Naive thymus-derived CD4-positive, alpha-beta T cell (primary cell): ENCODE measurements around the gene SLC11A2. TPM values are rescaled to one million over a fixed set of nuclear protein-coding genes. Genes with fewer than 3 reads are reported as not detected.

Source experiments
- ATAC-seq: fragments of 150-1000 bp; cut with Tn5 transposase; 2 replicates; pipeline ENCODE4 v1.10.0; 2021; ENCODE audit warnings: mild to moderate bottlenecking, moderate library complexity
- CTCF ChIA-PET: fragments of 350-600 bp; sonication (Branson Sonifier 250); formaldehyde crosslinking; loops from one replicate; lab custom pipeline; 2021; ENCODE audit warnings: antibody characterized with exemption; lab: Charles Lee
- POLR2A ChIA-PET: fragments of 350-600 bp; sonication (Branson Sonifier 250); formaldehyde crosslinking; loops from one replicate; lab custom pipeline; 2021; ENCODE audit warnings: antibody characterized with exemption, inconsistent platforms; lab: Charles Lee
- DNase-seq, 9 donors: peaks; one replicate each; pipeline versions ENCODE4 v3.0.0 to v3.0.0-alpha.2; 2020 to 2022; ENCODE audit warnings: mixed read lengths in 1 of 9
- H3K27ac ChIP-seq: one replicate; pipeline ENCODE4 v1.7.0; 2013; ENCODE audit warnings: mild to moderate bottlenecking, low read depth, low read length, moderate library complexity
- H3K27me3 ChIP-seq, 2 donors: one replicate each; pipeline ENCODE4 v1.7.0; 2013; ENCODE audit warnings: low read length in 2 of 2, mild to moderate bottlenecking in 2 of 2, moderate library complexity in 2 of 2; ENCODE audit not compliant: control insufficient read depth in 2 of 2, insufficient read depth in 2 of 2
- H3K36me3 ChIP-seq, 3 experiments: 1 replicate in 2 of 3; 2 replicates in 1 of 3; pipeline ENCODE4 v1.7.0; 2013; ENCODE audit warnings: low read length in 3 of 3, mild to moderate bottlenecking in 3 of 3, moderate library complexity in 1 of 3; ENCODE audit not compliant: insufficient read depth in 3 of 3, control insufficient read depth in 2 of 3
- H3K4me1 ChIP-seq, 2 donors: one replicate each; pipeline ENCODE4 v1.7.0; 2013; ENCODE audit warnings: low read length in 2 of 2, mild to moderate bottlenecking in 2 of 2, moderate library complexity in 1 of 2; ENCODE audit not compliant: control insufficient read depth in 2 of 2, insufficient read depth in 2 of 2
- H3K4me3 ChIP-seq: 2 replicates; pipeline ENCODE4 v1.7.0; 2013; ENCODE audit warnings: mild to moderate bottlenecking, low read length
- H3K9me3 ChIP-seq, 3 experiments: 1 replicate in 2 of 3; 2 replicates in 1 of 3; pipeline ENCODE4 v1.7.0; 2013; ENCODE audit warnings: low read length in 3 of 3; ENCODE audit not compliant: control insufficient read depth in 2 of 3
- H3K27ac Mint-ChIP-seq, 9 donors: one replicate each; pipeline ENCODE4 v1.8.0; 2020 to 2022; ENCODE audit warnings: mixed read lengths in 9 of 9, mild to moderate bottlenecking in 8 of 9, moderate library complexity in 5 of 9, inconsistent platforms in 2 of 9
- H3K27me3 Mint-ChIP-seq, 5 donors: one replicate each; pipeline ENCODE4 v1.8.0; 2021 to 2022; ENCODE audit warnings: mixed read lengths in 5 of 5, mild to moderate bottlenecking in 1 of 5
- H3K36me3 Mint-ChIP-seq, 5 donors: one replicate each; pipeline ENCODE4 v1.8.0; 2020 to 2022; ENCODE audit warnings: mixed read lengths in 5 of 5, mild to moderate bottlenecking in 3 of 5, inconsistent platforms in 1 of 5
- H3K4me1 Mint-ChIP-seq, 7 donors: one replicate each; pipeline ENCODE4 v1.8.0; 2020 to 2022; ENCODE audit warnings: mixed read lengths in 7 of 7, mild to moderate bottlenecking in 3 of 7, inconsistent platforms in 1 of 7
- H3K4me3 Mint-ChIP-seq, 10 donors: one replicate each; pipeline ENCODE4 v1.8.0; 2020 to 2022; ENCODE audit warnings: mild to moderate bottlenecking in 10 of 10, mixed read lengths in 10 of 10, moderate library complexity in 6 of 10, inconsistent platforms in 2 of 10
- H3K9me3 Mint-ChIP-seq, 11 donors: one replicate each; pipeline ENCODE4 v1.8.0; 2020 to 2022; ENCODE audit warnings: mixed read lengths in 11 of 11, mild to moderate bottlenecking in 4 of 11, inconsistent platforms in 1 of 11, moderate library complexity in 1 of 11
- intact Hi-C, 2 donors: fragments of 100-400 bp; cut with micrococcal nuclease; formaldehyde crosslinking; loops; one replicate each; pipeline ENCODE4 v1.15.1; 2023
- polyA plus RNA-seq, 2 donors: library from polyadenylated mRNA; unstranded; fragments of 300-500 nt; fragmentation: Illumina TruSeq; gene quantifications; one replicate each; pipeline ENCODE4 v1.2.3, GENCODE V29; 2021
- total RNA-seq, 6 experiments: library from RNA in 5 of 6; stranded (reverse) in 5 of 6; gene quantifications; 1 replicate in 5 of 6; 2 replicates in 1 of 6; pipeline ENCODE4 v1.2.3 and lab custom pipeline; 2021 to 2026

The SLC11A2 gene
- total and polyA plus RNA-seq, 7 experiments from 2014 or later = 14.0 to 65.4 (median 59.2) TPM

GRCh38 chr12:50979369-50980052, 46.7 kb downstream of the SLC11A2 start:
- CTCF ChIA-PET = no interaction called here
- Mint-ChIP-seq H3K9me3 (no peaks in the 10 kb centered on the region), H3K4me1 (peaks cover 0 to 21% (median 0%) of the 10 kb centered on the region in 7 donors), H3K36me3 (peaks cover 0 to 48% (median 21%) of the 10 kb centered on the region in 5 donors), H3K4me3 (peak overlapping the region in 1 of 10 donors; percentile 49), H3K27me3 (no peaks in the 10 kb centered on the region), H3K27ac (peak overlapping the region in 2 of 9 donors; percentile 7 to 90)
- ATAC-seq (no peak), DNase-seq (peak in 1 of 9 donors; percentile 54)
- Histone ChIP-seq H3K9me3 (no peaks in the 10 kb centered on the region), H3K4me1 (no peaks in the 10 kb centered on the region), H3K27ac (no peak overlapping the region), H3K36me3 (peaks cover 0 to 15% (median 0%) of the 10 kb centered on the region in 3 experiments), H3K4me3 (no peak overlapping the region), H3K27me3 (no peaks in the 10 kb centered on the region)
- POLR2A ChIA-PET = no interaction called here
- intact Hi-C loops = loop anchor here in 1 of 2 donors (10.0 kb wide), 1 partner anchor 475 kb away; the partner anchor contains the start of gene DIP2B

DNA sequence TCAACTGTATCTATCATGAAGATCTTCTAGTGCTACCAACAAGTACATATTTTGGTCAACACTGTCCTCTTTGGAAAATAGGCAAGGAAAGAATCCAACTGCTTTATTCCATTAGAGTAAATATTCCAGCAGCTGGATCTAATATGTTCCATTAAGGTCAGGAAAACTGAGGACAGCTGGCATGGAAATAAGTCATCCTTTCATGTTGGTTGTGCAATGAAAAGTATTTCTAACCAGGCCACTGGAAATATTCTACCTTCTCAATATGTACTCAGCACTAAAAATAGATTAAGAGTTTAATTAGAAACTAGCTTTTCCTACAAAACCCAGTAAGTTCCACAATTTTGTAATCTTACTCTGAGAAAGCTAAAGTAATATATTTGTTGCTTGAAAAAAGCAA, 54.2 kb downstream of the SLC11A2 start:
- H3K4me1 ChIP-seq = no peaks in the 10 kb centered on the region
- Mint-ChIP-seq H3K36me3 (peaks cover 14 to 58% (median 40%) of the 10 kb centered on the region in 5 donors), H3K27ac (no peak overlapping the region), H3K27me3 (no peaks in the 10 kb centered on the region), H3K4me3 (no peak overlapping the region), H3K9me3 (no peaks in the 10 kb centered on the region), H3K4me1 (peaks cover 0 to 2% (median 0%) of the 10 kb centered on the region in 7 donors)
- peaks cover 0 to 18% (median 0%) of the 10 kb centered on the region in 3 experiments for H3K36me3 ChIP-seq
- no peak overlapping the region for H3K27ac ChIP-seq
- DNase-seq (no peak), ATAC-seq (no peak)
- no peaks in the 10 kb centered on the region for H3K27me3 ChIP-seq
- no peak overlapping the region for H3K4me3 ChIP-seq
- H3K9me3 ChIP-seq = no peaks in the 10 kb centered on the region
- intact Hi-C loops = no loop called here
- CTCF ChIA-PET = no interaction called here
- POLR2A ChIA-PET = interaction anchor here (0.7 kb wide), 1 partner anchor 1049 kb away, joined by 3 read pairs; no protein-coding TSS in a partner anchor

DNA sequence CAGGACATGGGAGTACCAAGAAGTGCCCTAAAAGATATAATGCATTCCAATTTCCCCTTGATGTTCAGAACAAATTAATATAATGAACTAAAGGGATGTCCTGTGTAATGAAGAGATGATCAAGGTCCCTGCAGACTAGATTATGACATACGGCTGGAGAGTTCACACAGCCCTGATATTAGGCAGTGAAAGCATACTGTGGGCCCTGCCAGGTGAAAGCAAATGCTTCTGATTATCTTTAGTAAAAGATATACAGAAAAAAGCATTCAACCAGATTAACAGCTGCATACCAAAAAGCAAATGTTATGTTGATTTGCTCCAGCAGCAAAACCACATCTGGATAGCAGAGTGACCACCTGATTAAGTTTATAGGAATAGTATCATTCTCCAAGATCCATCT, 61.8 kb downstream of the SLC11A2 start:
- ATAC-seq (no peak), DNase-seq (no peak)
- H3K27ac ChIP-seq = no peak overlapping the region
- ChIA-PET POLR2A (no interaction called here), CTCF (no interaction called here)
- Mint-ChIP-seq H3K36me3 (peaks cover 0 to 10% (median 9%) of the 10 kb centered on the region in 5 donors), H3K9me3 (no peaks in the 10 kb centered on the region), H3K4me3 (no peak overlapping the region), H3K4me1 (peaks cover 0 to 13% (median 10%) of the 10 kb centered on the region in 7 donors), H3K27ac (no peak overlapping the region), H3K27me3 (no peaks in the 10 kb centered on the region)
- no peak overlapping the region for H3K4me3 ChIP-seq
- H3K27me3 ChIP-seq = no peaks in the 10 kb centered on the region
- H3K36me3 ChIP-seq = peaks cover 0 to 8% (median 0%) of the 10 kb centered on the region in 3 experiments
- no peaks in the 10 kb centered on the region for H3K4me1 ChIP-seq
- no peaks in the 10 kb centered on the region for H3K9me3 ChIP-seq
- intact Hi-C loops = no loop called here

DNA sequence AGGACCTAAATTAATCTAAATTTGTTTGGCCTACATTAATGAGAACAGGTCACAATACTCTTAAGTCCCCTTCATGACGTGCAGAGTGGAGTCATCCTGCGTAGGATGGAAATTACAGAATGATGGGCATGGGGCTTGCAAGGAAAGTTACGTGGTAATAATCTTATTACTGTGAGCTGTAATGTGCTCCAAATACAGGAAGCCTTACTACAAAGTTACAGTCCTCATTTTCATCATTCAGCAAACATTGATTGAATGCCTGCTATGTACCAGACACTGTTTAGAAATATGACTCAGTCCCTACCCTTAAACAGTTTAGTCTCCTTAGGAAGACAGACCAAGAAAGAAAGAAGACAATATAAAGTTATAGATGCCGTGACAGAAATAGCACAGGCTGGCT, 64.5 kb downstream of the SLC11A2 start:
- Mint-ChIP-seq H3K36me3 (peaks cover 0 to 5% (median 0%) of the 10 kb centered on the region in 5 donors), H3K4me3 (no peak overlapping the region), H3K4me1 (peaks cover 0 to 13% (median 10%) of the 10 kb centered on the region in 7 donors), H3K27me3 (no peaks in the 10 kb centered on the region), H3K27ac (peak overlapping the region in 1 of 9 donors; percentile 42), H3K9me3 (no peaks in the 10 kb centered on the region)
- no peak overlapping the region for H3K27ac ChIP-seq
- H3K36me3 ChIP-seq = no peaks in the 10 kb centered on the region
- CTCF ChIA-PET = no interaction called here
- H3K4me1 ChIP-seq = no peaks in the 10 kb centered on the region
- ATAC-seq = no peak
- H3K9me3 ChIP-seq = no peaks in the 10 kb centered on the region
- DNase-seq = no peak
- no peak overlapping the region for H3K4me3 ChIP-seq
- no peaks in the 10 kb centered on the region for H3K27me3 ChIP-seq
- POLR2A ChIA-PET = no interaction called here
- intact Hi-C loops = no loop called here

DNA sequence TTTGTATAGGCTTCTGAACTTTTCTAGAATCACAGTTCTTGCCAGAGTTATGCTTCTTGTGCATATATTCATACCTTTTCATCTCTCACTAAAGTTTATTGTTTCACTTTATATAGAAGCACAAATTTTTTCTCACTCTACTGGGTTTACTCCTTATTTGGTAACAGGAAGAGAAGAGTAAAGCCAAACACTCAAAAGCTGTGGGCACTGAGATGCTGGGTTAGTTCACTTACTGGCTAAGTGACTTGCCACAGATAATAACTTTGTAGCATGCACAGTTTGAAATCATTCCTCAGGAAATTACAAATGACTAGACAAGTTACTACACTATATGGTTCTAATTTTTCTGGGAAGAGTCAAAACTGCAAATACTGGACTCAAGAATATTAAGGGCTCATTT, 66.1 kb downstream of the SLC11A2 start:
- intact Hi-C loops = no loop called here
- Mint-ChIP-seq H3K4me1 (peaks cover 0 to 13% (median 10%) of the 10 kb centered on the region in 7 donors), H3K36me3 (peaks cover 0 to 2% (median 0%) of the 10 kb centered on the region in 5 donors), H3K27me3 (no peaks in the 10 kb centered on the region), H3K4me3 (no peak overlapping the region), H3K9me3 (no peaks in the 10 kb centered on the region), H3K27ac (peak overlapping the region in 1 of 9 donors; percentile 2)
- CTCF ChIA-PET = no interaction called here
- H3K27me3 ChIP-seq = no peaks in the 10 kb centered on the region
- no peaks in the 10 kb centered on the region for H3K4me1 ChIP-seq
- no peaks in the 10 kb centered on the region for H3K36me3 ChIP-seq
- H3K9me3 ChIP-seq = no peaks in the 10 kb centered on the region
- H3K27ac ChIP-seq = no peak overlapping the region
- POLR2A ChIA-PET = no interaction called here
- H3K4me3 ChIP-seq = no peak overlapping the region
- ATAC-seq (no peak), DNase-seq (no peak)

DNA sequence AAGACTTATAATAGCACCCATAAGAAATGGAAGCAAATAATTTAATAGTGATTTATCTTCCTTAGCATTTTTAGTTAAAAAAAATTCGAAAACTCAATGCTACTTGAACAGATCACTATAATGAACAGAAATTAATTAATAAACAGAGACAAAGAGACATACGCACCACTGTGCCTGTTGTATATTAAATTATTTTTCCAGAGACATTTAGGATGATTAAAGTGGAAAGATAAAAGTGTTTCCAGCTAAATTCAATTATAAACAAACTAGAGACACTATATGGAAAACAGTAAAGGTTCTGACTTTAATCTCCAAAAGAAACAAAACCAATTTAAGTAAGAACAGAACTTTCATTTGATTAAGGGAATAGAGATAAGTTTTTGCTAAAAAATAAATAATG, 70.5 kb downstream of the SLC11A2 start:
- ChIA-PET POLR2A (no interaction called here), CTCF (no interaction called here)
- Mint-ChIP-seq H3K27ac (no peak overlapping the region), H3K27me3 (no peaks in the 10 kb centered on the region), H3K9me3 (no peaks in the 10 kb centered on the region), H3K4me3 (no peak overlapping the region), H3K4me1 (peaks cover 0 to 10% (median 6%) of the 10 kb centered on the region in 7 donors), H3K36me3 (peaks cover 0 to 12% (median 0%) of the 10 kb centered on the region in 5 donors)
- H3K27me3 ChIP-seq = no peaks in the 10 kb centered on the region
- no peak for DNase-seq
- intact Hi-C loops = no loop called here
- no peak overlapping the region for H3K27ac ChIP-seq
- H3K4me1 ChIP-seq = no peaks in the 10 kb centered on the region
- no peaks in the 10 kb centered on the region for H3K9me3 ChIP-seq
- no peak for ATAC-seq
- H3K36me3 ChIP-seq = no peaks in the 10 kb centered on the region
- no peak overlapping the region for H3K4me3 ChIP-seq

DNA sequence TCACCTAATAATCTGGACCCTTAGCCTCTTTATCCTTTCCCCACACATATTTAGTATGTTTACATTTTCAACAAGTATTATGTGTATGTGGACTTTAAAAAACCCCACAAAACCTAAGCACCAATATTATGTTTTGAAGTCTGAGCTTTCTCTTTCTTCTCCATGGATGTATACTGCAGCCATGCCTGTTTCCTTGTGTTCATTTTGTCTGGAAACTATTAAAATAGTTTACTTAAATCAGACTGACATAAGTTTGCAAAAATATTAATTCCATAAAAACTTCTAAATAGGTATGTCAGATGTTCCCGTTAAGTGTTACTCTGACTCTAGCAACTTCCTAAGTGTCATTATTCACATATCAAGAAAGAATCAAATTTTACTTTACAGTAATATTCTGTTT, 70.9 kb downstream of the SLC11A2 start:
- H3K4me3 ChIP-seq = no peak overlapping the region
- no peak overlapping the region for H3K4me3 Mint-ChIP-seq
- no peaks in the 10 kb centered on the region for H3K9me3 ChIP-seq
- no peaks in the 10 kb centered on the region for H3K4me1 ChIP-seq
- H3K4me1 Mint-ChIP-seq = peaks cover 0 to 6% (median 4%) of the 10 kb centered on the region in 7 donors
- no peaks in the 10 kb centered on the region for H3K27me3 Mint-ChIP-seq
- H3K27ac Mint-ChIP-seq = no peak overlapping the region
- no peaks in the 10 kb centered on the region for H3K9me3 Mint-ChIP-seq
- H3K36me3 ChIP-seq = no peaks in the 10 kb centered on the region
- ATAC-seq = no peak
- no peak for DNase-seq
- ChIA-PET POLR2A (interaction anchor here (1.5 kb wide), 1 partner anchor 31 kb away, joined by 3 read pairs; a partner anchor contains a TSS), CTCF (no interaction called here)
- H3K27me3 ChIP-seq = no peaks in the 10 kb centered on the region
- peaks cover 0 to 12% (median 0%) of the 10 kb centered on the region in 5 donors for H3K36me3 Mint-ChIP-seq
- H3K27ac ChIP-seq = no peak overlapping the region
- intact Hi-C loops = no loop called here
